ENCODE measurements around the gene CTNNA2.

GRCh38 chr2:80120866-80121265 lies 608.0 kb downstream of the CTNNA2 start:
- TF ChIP-seq CREB1 (IDR thresholded peaks at IDR 0.05; ENCODE audit: low read depth) (no peak), FOXM1 (IDR thresholded peaks at IDR 0.05; ENCODE audit: borderline replicate concordance, low read depth) (no peak)
